ENCODE results near the gene TMEM63B. TPM values are rescaled to one million over a fixed set of nuclear protein-coding genes. Genes with fewer than 3 reads are reported as not detected.

TMEM63B gene
- polyA plus RNA-seq, 3 donors = 1.3 to 25.7 (median 1.9) TPM

DNA sequence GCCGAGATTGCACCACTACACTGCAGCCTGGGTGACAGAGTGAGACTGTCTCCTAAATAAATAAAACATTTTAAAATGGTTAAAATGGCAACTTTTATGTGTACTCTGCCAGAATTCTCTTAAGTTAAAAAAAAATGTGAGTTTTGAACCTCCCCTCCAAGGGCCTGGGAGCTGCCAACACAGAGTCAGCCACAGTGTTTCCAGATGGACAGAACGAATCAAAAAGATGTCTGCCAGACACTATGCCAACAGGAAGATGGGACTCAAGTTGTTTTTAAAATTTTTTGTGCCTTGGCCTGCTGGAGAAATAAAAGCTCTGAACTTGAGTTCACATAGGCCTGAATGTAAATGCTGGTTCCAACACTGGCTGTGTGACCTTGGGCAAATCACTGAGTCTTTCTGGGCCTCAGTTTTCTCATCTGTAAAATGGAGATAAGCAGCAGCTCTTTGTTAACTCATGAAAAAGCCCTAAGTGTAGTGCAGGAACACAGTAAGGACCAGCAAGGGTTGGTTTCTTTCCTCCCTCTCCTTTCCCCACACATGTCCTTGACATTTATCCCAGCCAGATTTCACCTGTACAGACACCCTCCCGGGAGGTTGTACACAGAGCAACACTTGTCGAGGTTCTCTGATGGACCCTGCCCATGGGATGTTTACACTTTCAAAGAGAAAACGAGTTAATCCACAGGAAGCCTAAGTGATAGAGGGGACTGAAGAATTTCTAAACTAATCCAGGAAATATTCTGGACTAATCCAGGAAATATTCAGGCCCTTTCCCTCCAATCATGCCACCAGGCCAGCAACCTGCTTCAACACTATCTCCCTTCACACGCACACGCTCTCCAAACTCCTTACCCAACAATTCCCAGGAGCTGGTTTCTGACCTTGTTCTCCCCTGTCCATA, 35.1 kb upstream of the TMEM63B start:
- 100% methylated on average over 3 of the region's 7 CpGs for WGBS (ENCODE audit: insufficient coverage)
- no peak overlapping the region for H3K27ac Mint-ChIP-seq
- TF ChIP-seq, protein P1, sequence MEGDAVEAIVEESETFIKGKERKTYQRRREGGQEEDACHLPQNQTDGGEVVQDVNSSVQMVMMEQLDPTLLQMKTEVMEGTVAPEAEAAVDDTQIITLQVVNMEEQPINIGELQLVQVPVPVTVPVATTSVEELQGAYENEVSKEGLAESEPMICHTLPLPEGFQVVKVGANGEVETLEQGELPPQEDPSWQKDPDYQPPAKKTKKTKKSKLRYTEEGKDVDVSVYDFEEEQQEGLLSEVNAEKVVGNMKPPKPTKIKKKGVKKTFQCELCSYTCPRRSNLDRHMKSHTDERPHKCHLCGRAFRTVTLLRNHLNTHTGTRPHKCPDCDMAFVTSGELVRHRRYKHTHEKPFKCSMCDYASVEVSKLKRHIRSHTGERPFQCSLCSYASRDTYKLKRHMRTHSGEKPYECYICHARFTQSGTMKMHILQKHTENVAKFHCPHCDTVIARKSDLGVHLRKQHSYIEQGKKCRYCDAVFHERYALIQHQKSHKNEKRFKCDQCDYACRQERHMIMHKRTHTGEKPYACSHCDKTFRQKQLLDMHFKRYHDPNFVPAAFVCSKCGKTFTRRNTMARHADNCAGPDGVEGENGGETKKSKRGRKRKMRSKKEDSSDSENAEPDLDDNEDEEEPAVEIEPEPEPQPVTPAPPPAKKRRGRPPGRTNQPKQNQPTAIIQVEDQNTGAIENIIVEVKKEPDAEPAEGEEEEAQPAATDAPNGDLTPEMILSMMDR (IDR thresholded peaks at IDR 0.05) = no peak

DNA sequence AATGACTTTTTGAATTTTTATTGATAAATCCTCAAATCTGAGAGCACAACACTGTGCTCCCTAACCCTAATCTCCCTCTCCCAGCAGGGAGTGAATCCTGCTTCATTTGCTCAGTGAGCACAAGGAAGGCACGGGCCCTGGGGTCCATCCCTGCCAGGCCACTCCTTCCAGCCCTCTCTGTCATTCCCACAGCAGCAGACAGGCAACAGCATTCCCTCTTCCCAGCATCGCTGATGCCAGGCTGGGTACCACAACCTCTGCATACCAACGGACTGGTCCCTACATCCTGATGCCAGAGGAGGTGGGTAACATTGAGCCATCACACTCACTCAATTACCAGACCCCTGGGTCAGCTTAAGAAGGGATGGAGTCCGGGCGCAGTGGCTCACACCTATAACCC, 34.3 kb upstream of the TMEM63B start:
- TF ChIP-seq, protein P1 (IDR thresholded peaks at IDR 0.05) = no peak
- Histone ChIP-seq H3K4me2 (replicated peaks; ENCODE audit: extremely low read depth, low read length, poor library complexity, severe bottlenecking) (no peak overlapping the region), H2AFZ (ENCODE audit: insufficient read depth, low read depth, low read length, poor library complexity, severe bottlenecking) (no peak overlapping the region), H3K9me3 (replicated peaks in 1 of 2; ENCODE audit: control insufficient read depth in 1 of 2, insufficient read depth in 1 of 2, low read length in 2 of 2) (no peaks in the 10 kb centered on the region), H3K27ac (ENCODE audit: low read depth in 1 of 2, low read length in 2 of 2) (no peak overlapping the region), H4K20me1 (ENCODE audit: insufficient read depth, low read length) (peaks cover 3% of the 10 kb centered on the region), H3K4me3 (replicated peaks in 1 of 3; ENCODE audit: low read depth in 2 of 3, low read length in 3 of 3) (no peak overlapping the region), H3K27me3 (ENCODE audit: control insufficient read depth in 2 of 2, insufficient read depth in 2 of 2, low read length in 2 of 2) (no peaks in the 10 kb centered on the region), H3K36me3 (replicated peaks in 1 of 2; ENCODE audit: control insufficient read depth in 1 of 2, insufficient read depth in 2 of 2, low read length in 2 of 2) (no peaks in the 10 kb centered on the region), H3K9ac (ENCODE audit: insufficient read depth, low read length, poor library complexity, severe bottlenecking) (no peak overlapping the region), H3K4me1 (ENCODE audit: control insufficient read depth in 1 of 2, insufficient read depth in 2 of 2, low read length in 2 of 2) (no peaks in the 10 kb centered on the region), H3K79me2 (ENCODE audit: insufficient read depth, low read length) (no peaks in the 10 kb centered on the region)
- Mint-ChIP-seq H3K27ac (peak overlapping the region in 1 of 7 donors; percentile 64), H3K27me3 (ENCODE audit: low read depth in 3 of 3) (peaks cover 0 to 1% (median 0%) of the 10 kb centered on the region in 3 donors), H3K4me1 (no peaks in the 10 kb centered on the region), H3K9me3 (no peaks in the 10 kb centered on the region), H3K36me3 (peaks cover 8 to 23% of the 10 kb centered on the region in 2 donors), H3K4me3 (no peak overlapping the region)
- intact Hi-C loops (cut with micrococcal nuclease) = no loop called here
- WGBS (ENCODE audit: insufficient coverage) = 94% methylated on average over 3 of the region's 5 CpGs
- DNase-seq = no peak

More for the DNA sequence above, 35.1 kb upstream of the TMEM63B start:
- Histone ChIP-seq H3K79me2 (ENCODE audit: insufficient read depth, low read length) (no peaks in the 10 kb centered on the region), H3K27ac (ENCODE audit: low read depth in 1 of 2, low read length in 2 of 2) (no peak overlapping the region), H4K20me1 (ENCODE audit: insufficient read depth, low read length) (peaks cover 3% of the 10 kb centered on the region), H3K9ac (ENCODE audit: insufficient read depth, low read length, poor library complexity, severe bottlenecking) (no peak overlapping the region), H2AFZ (ENCODE audit: insufficient read depth, low read depth, low read length, poor library complexity, severe bottlenecking) (no peak overlapping the region), H3K27me3 (ENCODE audit: control insufficient read depth in 2 of 2, insufficient read depth in 2 of 2, low read length in 2 of 2) (no peaks in the 10 kb centered on the region), H3K4me3 (replicated peaks in 1 of 3; ENCODE audit: low read depth in 2 of 3, low read length in 3 of 3) (no peak overlapping the region), H3K4me1 (ENCODE audit: control insufficient read depth in 1 of 2, insufficient read depth in 2 of 2, low read length in 2 of 2) (no peaks in the 10 kb centered on the region), H3K36me3 (replicated peaks in 1 of 2; ENCODE audit: control insufficient read depth in 1 of 2, insufficient read depth in 2 of 2, low read length in 2 of 2) (no peaks in the 10 kb centered on the region), H3K4me2 (replicated peaks; ENCODE audit: extremely low read depth, low read length, poor library complexity, severe bottlenecking) (no peak overlapping the region), H3K9me3 (replicated peaks in 1 of 2; ENCODE audit: control insufficient read depth in 1 of 2, insufficient read depth in 1 of 2, low read length in 2 of 2) (no peaks in the 10 kb centered on the region)
- Mint-ChIP-seq H3K9me3 (no peaks in the 10 kb centered on the region), H3K4me1 (no peaks in the 10 kb centered on the region), H3K4me3 (no peak overlapping the region), H3K27me3 (ENCODE audit: low read depth in 3 of 3) (no peaks in the 10 kb centered on the region), H3K36me3 (peaks cover 8 to 23% of the 10 kb centered on the region in 2 donors)
- no peak for DNase-seq
- intact Hi-C loops (cut with micrococcal nuclease) = no loop called here
